Trophoblast cell (in vitro differentiated cells and primary cell): ENCODE results near the gene CEND1. TPM values are rescaled to one million over a fixed set of nuclear protein-coding genes. Genes with fewer than 3 reads are reported as not detected.

Source experiments
- DNase-seq, 2 donors: peaks; one replicate each; pipeline ENCODE4 v3.0.0-alpha.2; 2016
- H2AFZ ChIP-seq: 2 replicates; pipeline ENCODE4 v1.6.1; 2013; ENCODE audit warnings: low read length, moderate library complexity, mild to moderate bottlenecking; ENCODE audit not compliant: insufficient read depth, poor library complexity
- H2AK5ac ChIP-seq: 2 replicates; pipeline ENCODE4 v1.6.1; 2013; ENCODE audit warnings: mild to moderate bottlenecking, low read length
- H2BK120ac ChIP-seq: 2 replicates; pipeline ENCODE4 v1.6.1; 2013; ENCODE audit warnings: low read length, mild to moderate bottlenecking, moderate library complexity; ENCODE audit not compliant: insufficient read depth, poor library complexity
- H2BK12ac ChIP-seq: 2 replicates; pipeline ENCODE4 v1.6.1; 2013; ENCODE audit warnings: mild to moderate bottlenecking, low read length, moderate library complexity
- H2BK5ac ChIP-seq: 2 replicates; pipeline ENCODE4 v1.6.1; 2013; ENCODE audit warnings: low read length, low read depth, moderate library complexity, mild to moderate bottlenecking; ENCODE audit not compliant: poor library complexity
- H3K14ac ChIP-seq: 2 replicates; pipeline ENCODE4 v1.6.1; 2013; ENCODE audit warnings: mild to moderate bottlenecking, low read length
- H3K18ac ChIP-seq: 2 replicates; pipeline ENCODE4 v1.6.1; 2013; ENCODE audit warnings: mild to moderate bottlenecking, low read length
- H3K23ac ChIP-seq: 2 replicates; pipeline ENCODE4 v1.6.1; 2013; ENCODE audit warnings: low read length
- H3K27ac ChIP-seq: 2 replicates; pipeline ENCODE4 v1.5.1; 2013; ENCODE audit warnings: low read depth, mild to moderate bottlenecking, inconsistent platforms, low read length, moderate library complexity
- H3K27me3 ChIP-seq: 2 replicates; pipeline ENCODE4 v1.6.1; 2013; ENCODE audit warnings: inconsistent platforms, mild to moderate bottlenecking, low read length, moderate library complexity; ENCODE audit not compliant: insufficient read depth
- H3K36me3 ChIP-seq, 2 experiments: 1 replicate in 1 of 2; 2 replicates in 1 of 2; pipeline ENCODE4 v1.6.1; 2013; ENCODE audit warnings: low read length in 2 of 2, mild to moderate bottlenecking in 2 of 2, moderate library complexity in 1 of 2; ENCODE audit not compliant: insufficient read depth in 2 of 2, control insufficient read depth in 1 of 2
- H3K4ac ChIP-seq: 2 replicates; pipeline ENCODE4 v1.6.1; 2013; ENCODE audit warnings: low read depth, mild to moderate bottlenecking, low read length, moderate library complexity
- H3K4me1 ChIP-seq, 2 experiments: 1 replicate in 1 of 2; 2 replicates in 1 of 2; pipeline ENCODE4 v1.6.1; 2013; ENCODE audit warnings: low read length in 2 of 2, mild to moderate bottlenecking in 2 of 2, moderate library complexity in 1 of 2; ENCODE audit not compliant: insufficient read depth in 2 of 2, control insufficient read depth in 1 of 2
- H3K4me2 ChIP-seq: 2 replicates; pipeline ENCODE4 v1.6.1; 2013; ENCODE audit warnings: inconsistent platforms, mild to moderate bottlenecking, low read length, moderate library complexity
- H3K4me3 ChIP-seq: 2 replicates; pipeline ENCODE4 v1.5.1; 2013; ENCODE audit warnings: mild to moderate bottlenecking, low read depth, low read length, inconsistent platforms
- H3K79me1 ChIP-seq: one replicate; pipeline ENCODE4 v1.6.1; 2013; ENCODE audit warnings: low read length
- H3K79me2 ChIP-seq: 2 replicates; pipeline ENCODE4 v1.6.1; 2013; ENCODE audit warnings: low read length, mild to moderate bottlenecking; ENCODE audit not compliant: control insufficient read depth, insufficient read depth, poor library complexity
- H3K9ac ChIP-seq: 2 replicates; pipeline ENCODE4 v1.6.1; 2013; ENCODE audit warnings: mild to moderate bottlenecking, low read length
- H3K9me3 ChIP-seq: 2 replicates; pipeline ENCODE4 v1.6.1; 2013; ENCODE audit warnings: low read depth, mild to moderate bottlenecking, control low read depth, inconsistent platforms, low read length; ENCODE audit not compliant: insufficient read depth
- H4K12ac ChIP-seq: 2 replicates; pipeline ENCODE4 v1.6.1; 2013; ENCODE audit warnings: low read depth, mild to moderate bottlenecking, low read length, moderate library complexity
- H4K8ac ChIP-seq: 2 replicates; pipeline ENCODE4 v1.6.1; 2013; ENCODE audit warnings: low read depth, mild to moderate bottlenecking, low read length, moderate library complexity
- H4K91ac ChIP-seq: one replicate; pipeline ENCODE4 v1.6.1; 2013; ENCODE audit warnings: low read depth, mild to moderate bottlenecking, low read length, moderate library complexity
- WGBS: extraction: QIAGEN DNeasy Blood & Tissue Kit; methylation state at CpG from one replicate; pipeline ENCODE4 v1.1.7; 2013; ENCODE audit warnings: missing lambda C conversion rate; ENCODE audit not compliant: insufficient read length, insufficient coverage; ENCODE audit errors: extremely low coverage; 5-methylcytosine and 5-hydroxymethylcytosine counted together
- polyA plus RNA-seq: library from polyadenylated mRNA; stranded (reverse); fragments of 200-250 nt; gene quantifications from 2 replicates; pipeline ENCODE4 v1.2.3, GENCODE V29; 2013

The CEND1 gene
- polyA plus RNA-seq, result not detected in 2 replicates

DNA sequence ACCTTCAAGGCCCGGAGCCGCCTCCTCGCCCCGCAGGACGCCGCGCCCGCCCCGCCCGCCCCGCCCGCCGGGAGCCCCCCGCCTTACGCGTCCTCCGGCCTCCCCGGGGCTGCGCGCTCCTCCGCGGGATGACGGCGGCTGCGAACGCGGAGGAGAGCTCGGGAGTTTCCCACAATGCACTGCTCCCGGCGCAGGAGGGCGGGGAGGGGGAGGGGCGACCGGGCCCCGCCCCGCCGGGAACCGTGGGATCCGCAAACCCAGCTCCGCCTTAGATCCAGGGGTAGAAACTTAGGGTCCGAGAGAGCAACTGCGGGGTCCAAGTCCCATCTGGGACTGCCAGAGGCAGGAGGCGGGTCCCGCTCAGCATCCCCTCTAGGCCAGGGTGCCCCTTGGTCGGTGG is at the start of gene CEND1:
CEND1 (minus strand) TSS at position 148 of the 400 bp plus-strand sequence. CDS start 1,514 bp downstream, outside the sequence.
- no CpG with 5 or more reads among the region's 44 CpGs for WGBS
- no peak within 1 kb of the TSS for H3K27ac ChIP-seq
- no peak within 1 kb of the TSS for H2BK12ac ChIP-seq
- H4K8ac ChIP-seq, result no peak within 1 kb of the TSS
- H4K12ac ChIP-seq, result no peak within 1 kb of the TSS
- no peaks in the 10 kb centered on the region for H3K79me1 ChIP-seq
- peaks cover 0 to 3% of the 10 kb centered on the region in 2 experiments for H3K4me1 ChIP-seq
- no peak within 1 kb of the TSS for H3K23ac ChIP-seq
- H3K36me3 ChIP-seq, result peaks cover 36% of the 10 kb centered on the region in 2 experiments
- H2BK5ac ChIP-seq, result no peak within 1 kb of the TSS
- H2BK120ac ChIP-seq, result no peak within 1 kb of the TSS
- DNase-seq, result peak in 1 of 2 donors; percentile 32
- no peak within 1 kb of the TSS for H2AFZ ChIP-seq
- H3K4me3 ChIP-seq, result no peak within 1 kb of the TSS
- no peak within 1 kb of the TSS for H3K4me2 ChIP-seq
- H2AK5ac ChIP-seq, result no peak within 1 kb of the TSS
- H3K9ac ChIP-seq, result no peak within 1 kb of the TSS
- no peak within 1 kb of the TSS for H3K18ac ChIP-seq
- peaks cover 2% of the 10 kb centered on the region for H3K27me3 ChIP-seq
- H3K4ac ChIP-seq, result no peak within 1 kb of the TSS
- peaks cover 2% of the 10 kb centered on the region for H3K9me3 ChIP-seq
- H4K91ac ChIP-seq, result no peak within 1 kb of the TSS
- no peaks in the 10 kb centered on the region for H3K79me2 ChIP-seq
- H3K14ac ChIP-seq, result no peak within 1 kb of the TSS

GRCh38 chr11:839280-839623 is 49.4 kb upstream of the CEND1 start:
- peaks cover 13% of the 10 kb centered on the region for H3K79me1 ChIP-seq
- H3K4me3 ChIP-seq, result no peak overlapping the region

GRCh38 chr11:838441-839279 is 48.8 kb upstream of the CEND1 start:
- Histone ChIP-seq H3K4ac (no peak overlapping the region), H2BK12ac (no peak overlapping the region), H2BK120ac (no peak overlapping the region), H2BK5ac (no peak overlapping the region), H3K23ac (no peak overlapping the region), H3K27ac (no peak overlapping the region), H3K14ac (no peak overlapping the region), H3K9me3 (no peaks in the 10 kb centered on the region), H3K4me3 (no peak overlapping the region), H3K4me1 (peaks cover 21 to 23% of the 10 kb centered on the region in 2 experiments), H3K27me3 (no peaks in the 10 kb centered on the region), H4K8ac (no peak overlapping the region), H2AK5ac (no peak overlapping the region), H3K79me1 (peaks cover 13% of the 10 kb centered on the region), H3K18ac (no peak overlapping the region), H3K4me2 (no peak overlapping the region), H4K91ac (no peak overlapping the region), H3K79me2 (peaks cover 14% of the 10 kb centered on the region), H3K36me3 (peaks cover 55 to 59% of the 10 kb centered on the region in 2 experiments), H4K12ac (no peak overlapping the region), H3K9ac (no peak overlapping the region), H2AFZ (no peak overlapping the region)
- WGBS, result no CpG with 5 or more reads among the region's 17 CpGs
- DNase-seq, result no peak

More at GRCh38 chr11:839280-839623, 49.4 kb upstream of the CEND1 start:
- Histone ChIP-seq H3K4ac (no peak overlapping the region), H3K36me3 (peaks cover 55 to 59% of the 10 kb centered on the region in 2 experiments), H2BK120ac (no peak overlapping the region), H2BK12ac (no peak overlapping the region), H3K14ac (no peak overlapping the region), H2AK5ac (no peak overlapping the region), H3K4me2 (no peak overlapping the region), H4K12ac (no peak overlapping the region), H2AFZ (no peak overlapping the region), H3K9ac (no peak overlapping the region), H4K91ac (no peak overlapping the region), H2BK5ac (no peak overlapping the region), H3K18ac (no peak overlapping the region), H4K8ac (no peak overlapping the region), H3K23ac (no peak overlapping the region), H3K27me3 (no peaks in the 10 kb centered on the region), H3K9me3 (no peaks in the 10 kb centered on the region), H3K27ac (no peak overlapping the region), H3K79me2 (peaks cover 10% of the 10 kb centered on the region), H3K4me1 (peaks cover 22 to 25% of the 10 kb centered on the region in 2 experiments)
- DNase-seq, result no peak
- WGBS, result no CpG with 5 or more reads among the region's 5 CpGs

DNA sequence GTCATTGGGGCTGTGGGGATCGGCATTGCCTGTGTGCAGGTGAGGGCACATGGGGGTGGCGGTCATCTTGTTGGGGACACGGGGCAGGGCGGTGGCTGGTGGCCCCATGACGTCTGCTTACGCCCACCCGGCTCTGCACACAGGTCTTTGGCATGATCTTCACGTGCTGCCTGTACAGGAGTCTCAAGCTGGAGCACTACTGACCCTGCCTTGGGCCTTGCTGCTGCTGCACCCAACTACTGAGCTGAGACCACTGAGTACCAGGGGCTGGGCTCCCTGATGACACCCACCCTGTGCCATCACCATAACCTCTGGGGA is 48.1 kb upstream of the CEND1 start:
- no peak overlapping the region for H3K9ac ChIP-seq
- H2AFZ ChIP-seq, result no peak overlapping the region
- H3K4me2 ChIP-seq, result no peak overlapping the region
- H3K4ac ChIP-seq, result no peak overlapping the region
- no peaks in the 10 kb centered on the region for H3K9me3 ChIP-seq
- H3K14ac ChIP-seq, result no peak overlapping the region
- H3K27ac ChIP-seq, result no peak overlapping the region
- H2BK12ac ChIP-seq, result no peak overlapping the region
- no peak overlapping the region for H3K18ac ChIP-seq
- no peak overlapping the region for H4K91ac ChIP-seq
- no peak overlapping the region for H4K12ac ChIP-seq
- H3K23ac ChIP-seq, result no peak overlapping the region
- peaks cover 14% of the 10 kb centered on the region for H3K79me1 ChIP-seq
- H3K27me3 ChIP-seq, result no peaks in the 10 kb centered on the region
- no peak overlapping the region for H2BK120ac ChIP-seq
- H4K8ac ChIP-seq, result no peak overlapping the region
- no CpG with 5 or more reads among the region's 8 CpGs for WGBS
- DNase-seq, result no peak
- peaks cover 55 to 59% of the 10 kb centered on the region in 2 experiments for H3K36me3 ChIP-seq
- no peak overlapping the region for H2AK5ac ChIP-seq
- H2BK5ac ChIP-seq, result no peak overlapping the region
- H3K79me2 ChIP-seq, result peaks cover 20% of the 10 kb centered on the region
- no peak overlapping the region for H3K4me3 ChIP-seq
- peaks cover 19 to 20% of the 10 kb centered on the region in 2 experiments for H3K4me1 ChIP-seq
